GM19240 (cell line): ENCODE data around the gene TCL1B.

Experiments used
- DNase-seq: peaks from one replicate; pipeline ENCODE4 v3.0.0; 2011; ENCODE audit warnings: low spot score; ENCODE audit not compliant: insufficient read length

TCL1B gene

DNA sequence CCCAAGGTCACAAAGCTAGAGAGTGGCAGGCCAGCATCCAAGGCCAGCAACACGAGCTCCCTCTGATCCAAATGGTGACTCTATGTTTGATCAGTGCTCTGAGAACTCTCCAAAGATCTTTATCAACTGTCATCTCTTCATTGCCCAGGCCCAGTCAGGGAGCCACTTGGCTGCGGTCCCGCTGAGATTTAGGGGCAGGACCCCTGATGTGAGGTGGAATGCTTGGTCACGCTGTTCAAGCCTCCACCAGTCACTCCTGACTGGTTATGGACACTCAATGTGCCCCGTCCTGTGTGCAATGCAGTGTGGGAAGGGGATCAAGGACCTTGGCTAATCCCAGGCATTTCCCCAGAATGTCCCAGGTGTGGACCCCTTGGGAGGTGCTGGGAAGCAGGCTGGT is 19.8 kb upstream of the TCL1B start:
- no peak for DNase-seq

DNA sequence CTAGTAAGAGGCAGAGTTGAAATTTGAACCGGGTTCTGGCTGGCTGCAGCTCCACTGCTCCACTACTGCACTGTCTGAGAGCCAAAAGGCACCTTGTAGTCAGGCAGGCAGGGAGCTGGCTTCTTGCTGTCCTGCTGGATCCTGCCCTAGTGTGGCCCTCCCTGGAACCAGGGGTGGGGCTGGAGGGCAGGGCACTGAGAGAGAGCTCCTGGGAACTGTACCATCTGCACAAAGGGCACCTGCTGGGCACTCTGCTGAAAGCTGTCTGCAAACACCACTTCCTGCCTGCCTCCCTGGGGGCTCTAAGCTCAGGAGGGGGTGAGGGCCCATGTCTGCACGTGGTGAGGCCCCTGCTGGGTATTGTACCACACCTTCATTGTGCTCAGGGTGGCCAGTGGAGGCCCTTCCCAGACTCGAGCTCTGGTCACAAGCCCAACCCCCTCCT is 19.0 kb upstream of the TCL1B start:
- DNase-seq = no peak

DNA sequence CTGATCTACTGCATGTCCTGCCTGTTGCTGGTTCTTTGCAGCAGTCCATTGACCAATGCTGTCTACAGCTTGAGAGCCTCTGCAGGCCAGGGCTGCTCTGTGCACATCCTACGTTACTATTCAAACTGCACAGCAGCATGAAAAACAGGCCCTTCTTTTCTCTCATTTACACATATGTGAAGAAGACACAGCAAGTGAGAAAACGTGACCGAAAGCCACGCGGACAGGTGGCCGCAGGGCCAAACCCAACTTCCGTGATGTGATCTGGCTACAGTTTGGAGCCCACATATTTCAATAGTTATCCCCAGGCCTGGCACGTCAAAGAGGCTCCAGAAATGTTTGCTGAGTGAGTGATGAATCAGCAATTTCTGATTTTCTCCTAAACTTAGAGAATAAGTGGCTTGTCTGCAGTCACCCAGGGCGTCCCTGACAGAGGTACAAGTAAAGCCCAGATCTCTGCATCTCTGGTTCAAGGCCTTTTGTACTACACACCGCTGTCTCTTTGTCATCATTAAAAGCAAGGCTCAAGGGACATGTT is 17.9 kb upstream of the TCL1B start:
- no peak for DNase-seq

DNA sequence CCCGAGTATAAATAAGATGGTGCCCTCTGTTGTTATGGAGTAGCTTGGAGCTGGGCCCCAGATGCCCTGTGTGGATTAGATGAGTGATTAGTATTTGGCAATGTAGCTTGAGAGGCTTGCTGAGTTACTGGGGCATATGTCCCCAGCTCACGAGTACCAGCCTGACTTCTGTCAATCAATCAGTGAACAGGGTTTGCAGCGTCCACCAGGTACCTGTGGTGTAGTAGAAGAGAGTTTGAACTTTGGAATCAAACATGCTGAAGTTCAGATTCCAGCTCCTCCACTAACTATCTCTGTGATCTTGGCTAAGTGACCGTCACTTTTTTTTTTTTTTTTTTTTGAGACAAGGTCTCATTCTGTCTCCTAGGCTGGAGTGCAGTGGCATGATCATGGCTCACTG is 11.6 kb upstream of the TCL1B start:
- DNase-seq = no peak

DNA sequence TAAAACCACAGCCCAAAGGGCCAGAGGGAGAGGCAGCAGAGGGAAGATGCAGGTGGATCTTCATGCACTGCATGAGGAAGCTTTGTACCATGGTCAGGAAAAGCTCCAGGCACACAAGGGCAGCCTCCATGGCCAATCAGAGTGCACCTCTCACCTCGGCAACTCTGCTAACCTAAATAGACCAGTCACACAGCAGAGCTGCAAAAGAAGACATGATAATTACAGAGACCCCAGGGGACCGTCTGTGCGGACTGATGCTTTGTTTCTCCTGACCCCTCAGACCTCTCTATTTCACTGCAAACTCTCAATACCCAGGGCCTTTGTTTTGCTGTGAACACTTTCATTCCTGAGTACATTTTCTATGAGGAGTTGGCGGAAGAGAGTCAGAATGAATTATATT is 10.7 kb upstream of the TCL1B start:
- no peak for DNase-seq

DNA sequence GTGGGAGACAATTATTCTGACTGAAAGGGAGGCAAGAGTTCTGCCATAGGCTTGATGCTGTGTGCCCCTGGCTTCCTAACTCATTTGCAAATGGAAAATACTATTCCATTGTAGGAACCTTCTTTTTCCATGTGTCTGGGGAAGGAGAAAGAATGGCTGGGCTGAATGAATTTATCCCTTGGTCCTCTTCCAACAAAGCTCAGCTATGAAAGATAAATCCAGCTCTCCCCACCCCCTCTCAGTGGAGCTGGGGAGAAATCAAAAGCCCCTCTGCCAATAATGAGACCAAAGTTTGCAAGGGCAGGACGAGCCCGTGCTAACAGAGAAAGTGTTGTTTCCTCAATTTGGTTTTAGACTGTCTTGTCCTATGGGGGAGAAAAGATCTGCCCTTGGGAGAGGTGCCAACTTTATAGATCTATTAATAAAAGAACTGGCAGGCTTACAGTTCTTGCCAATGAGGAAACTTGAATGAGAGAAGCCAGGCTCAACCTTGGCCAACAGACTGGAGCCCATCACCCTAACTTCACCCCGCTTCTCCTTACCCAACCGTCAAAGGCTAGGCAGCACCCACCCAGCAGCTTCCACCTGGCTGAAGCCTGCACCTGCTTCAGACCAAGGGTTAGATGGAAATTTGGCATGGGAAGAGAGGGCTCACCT is 8.9 kb upstream of the TCL1B start:
- no peak for DNase-seq

DNA sequence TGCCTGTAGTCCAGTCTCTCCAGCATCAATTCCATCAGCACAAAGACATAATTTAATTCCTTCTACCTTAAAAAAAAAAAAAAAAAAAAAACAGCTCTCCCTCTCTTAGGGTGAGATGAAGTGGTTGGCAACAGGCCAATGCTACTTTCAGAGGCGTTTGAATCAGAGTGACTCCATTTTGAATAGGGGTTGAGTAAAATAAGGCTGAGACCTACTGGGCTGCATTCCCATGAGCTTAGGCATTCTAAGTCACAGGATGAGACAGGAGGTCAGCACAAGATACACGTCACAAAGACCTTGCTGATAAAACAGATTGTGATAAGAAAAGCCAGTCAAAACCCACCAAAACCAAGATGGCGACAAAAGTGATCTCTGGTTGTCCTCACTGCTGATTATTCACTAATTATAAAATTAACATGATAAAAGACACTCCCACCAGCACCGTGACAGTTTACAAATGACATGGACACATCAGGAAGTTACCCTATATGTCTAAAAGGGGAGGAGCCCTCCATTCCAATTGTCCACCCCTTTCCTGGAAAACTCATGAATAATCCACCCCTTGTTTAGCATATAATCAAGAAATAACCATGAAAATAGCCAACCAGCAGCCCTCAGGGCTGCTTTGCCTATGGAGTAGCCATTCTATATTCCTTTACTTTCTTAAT is 6.9 kb upstream of the TCL1B start:
- no peak for DNase-seq

DNA sequence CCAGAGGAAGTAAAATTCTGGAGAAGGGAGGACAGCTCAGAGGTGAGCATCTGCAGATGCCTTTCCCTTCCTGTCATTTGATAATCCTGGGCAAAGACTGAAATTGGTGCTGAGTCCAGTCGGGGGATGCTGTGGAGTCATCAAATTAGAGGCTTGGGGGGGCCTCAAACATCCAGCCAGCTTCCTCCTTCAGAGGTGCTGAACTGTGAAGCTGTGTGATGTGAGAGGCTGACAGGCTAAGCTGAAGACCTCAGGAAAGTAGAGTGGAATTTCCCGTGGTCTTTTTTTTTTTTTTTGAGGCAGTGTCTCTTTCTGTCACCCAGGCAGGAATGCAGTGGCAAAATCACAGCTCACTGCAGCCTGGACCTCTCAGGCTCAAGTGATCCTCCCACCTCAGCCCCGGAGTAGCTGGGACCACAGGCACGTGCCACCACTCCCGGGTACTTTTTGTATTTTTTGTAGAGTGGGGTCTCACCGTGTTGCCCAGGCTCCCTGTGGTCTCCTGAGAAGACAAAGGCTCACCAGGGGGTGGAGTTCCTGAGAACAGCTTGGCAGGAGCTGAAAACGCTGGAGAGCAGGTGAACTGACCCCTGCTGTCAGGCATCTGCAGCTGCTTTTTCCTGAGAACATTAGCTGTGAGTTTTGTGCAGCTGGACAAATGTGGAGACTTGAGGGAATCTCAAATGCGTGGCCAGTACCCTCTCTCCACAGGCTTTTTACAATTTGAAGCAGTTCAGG is 6.1 kb upstream of the TCL1B start:
- no peak for DNase-seq

DNA sequence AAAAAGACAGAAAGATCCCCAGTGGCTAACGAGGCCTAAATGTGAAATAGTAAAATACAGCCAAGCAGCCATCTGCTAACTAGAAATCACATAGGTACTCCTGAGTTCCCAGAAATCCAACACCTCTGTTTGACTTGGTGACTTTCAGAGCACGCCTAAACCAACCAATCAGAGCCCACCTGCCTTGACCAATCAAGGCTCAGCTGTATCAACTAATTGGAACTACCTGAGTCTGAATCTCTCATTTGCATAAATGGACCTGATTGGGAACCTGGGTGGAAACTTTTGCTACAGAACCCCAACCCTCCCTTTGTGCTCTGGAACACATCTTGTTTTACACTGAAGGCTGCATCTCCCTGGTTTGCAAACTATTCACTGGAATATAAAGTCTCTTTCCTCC is 5.1 kb upstream of the TCL1B start:
- DNase-seq = no peak

DNA sequence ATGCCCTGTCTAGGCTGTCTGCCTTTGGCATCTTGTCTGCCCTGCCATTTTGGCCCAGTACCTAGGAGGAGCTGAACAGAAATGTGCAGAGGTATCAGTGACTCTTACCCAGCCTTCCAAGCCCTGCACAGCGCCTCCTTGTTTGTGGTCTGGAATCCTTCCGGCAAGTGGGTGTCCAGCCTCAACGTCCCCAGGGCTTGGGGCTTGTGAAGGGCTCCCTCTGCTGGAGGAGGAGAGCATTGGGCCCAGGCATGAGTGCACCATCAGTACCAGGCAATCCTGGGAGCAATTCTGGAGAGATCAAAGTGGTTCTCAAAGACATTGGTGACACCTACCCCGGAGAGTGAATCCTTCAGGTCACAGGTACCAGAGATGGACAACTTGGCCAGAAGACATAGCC is 2.4 kb upstream of the TCL1B start:
- DNase-seq = peak; percentile 90

DNA sequence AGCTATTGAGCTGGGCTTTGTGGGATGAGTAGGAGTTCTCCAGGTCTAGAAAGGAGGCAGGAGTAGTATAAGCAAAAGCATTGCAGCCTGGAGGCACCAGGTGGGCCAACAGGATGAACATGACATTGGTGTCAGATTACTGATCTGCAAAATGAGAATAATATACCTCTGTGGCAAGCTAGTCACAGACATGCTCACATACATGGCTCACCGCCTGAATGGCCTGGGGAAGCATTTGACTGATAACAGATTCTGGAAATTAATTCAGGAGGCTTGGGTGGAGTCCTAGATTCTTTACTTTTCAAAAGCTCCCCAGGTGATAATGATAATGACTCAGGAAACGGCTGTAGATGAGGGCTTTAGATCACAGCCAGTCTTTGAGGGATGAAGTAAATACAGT is 709 bp downstream of the TCL1B start:
- DNase-seq = no peak

DNA sequence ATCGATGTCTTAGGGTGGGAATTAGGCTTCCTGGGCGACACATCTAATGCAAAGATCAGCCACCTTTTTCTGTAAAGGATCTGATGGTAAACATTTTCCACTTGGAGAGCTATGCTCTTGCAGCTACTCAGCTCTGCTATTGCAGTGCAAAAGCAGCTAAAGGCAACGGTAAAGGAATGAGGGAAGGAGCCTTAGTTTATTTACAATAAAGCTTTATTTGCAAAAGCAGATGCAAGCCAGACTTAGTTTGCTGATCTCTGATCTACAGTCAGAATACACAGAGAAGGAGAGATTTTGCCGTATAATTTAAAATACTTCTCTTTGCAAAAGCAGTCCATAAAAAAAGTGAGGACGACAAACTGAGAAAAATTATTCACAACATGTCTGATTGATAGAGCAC is 3.2 kb downstream of the TCL1B start:
- DNase-seq = no peak

DNA sequence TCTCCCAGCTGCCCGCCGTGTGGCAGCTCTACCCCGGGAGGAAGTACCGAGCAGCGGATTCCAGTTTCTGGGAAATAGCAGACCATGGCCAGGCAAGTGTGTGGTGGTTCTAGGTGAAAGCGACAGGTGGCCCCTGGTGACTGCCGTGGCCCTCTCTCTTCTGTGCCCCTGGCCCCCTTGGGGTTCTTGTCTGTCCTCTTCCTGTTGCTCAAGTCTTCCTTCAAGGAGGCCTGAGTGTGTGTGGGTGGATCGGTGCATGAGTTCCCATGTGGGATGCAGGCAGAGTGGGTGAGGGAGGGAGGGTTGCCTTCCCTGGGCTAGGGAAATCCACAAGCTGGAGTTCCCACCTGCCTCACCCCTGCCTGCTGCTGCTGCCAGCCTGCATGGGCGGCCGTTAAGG is 4.6 kb downstream of the TCL1B start:
- DNase-seq = no peak

DNA sequence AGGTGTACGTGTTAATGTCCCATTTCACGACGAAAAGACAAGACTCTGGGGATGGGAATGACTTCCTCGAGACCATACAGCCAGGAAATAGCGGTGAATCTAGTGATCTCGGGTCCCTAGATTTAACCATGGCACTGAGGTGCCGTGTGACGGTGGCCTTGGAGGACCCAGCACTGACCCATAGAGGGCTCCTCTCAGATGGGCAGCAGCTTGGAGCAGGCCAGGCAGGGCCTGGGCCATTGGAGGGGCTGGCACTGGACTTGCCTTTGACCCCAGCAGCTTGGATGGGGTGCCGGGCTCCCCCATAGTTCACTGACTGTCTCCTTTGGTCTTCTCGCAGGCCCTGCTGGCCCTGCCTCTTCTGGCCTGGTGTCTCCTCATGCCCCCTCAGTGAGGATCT is 5.4 kb downstream of the TCL1B start:
- DNase-seq = no peak

DNA sequence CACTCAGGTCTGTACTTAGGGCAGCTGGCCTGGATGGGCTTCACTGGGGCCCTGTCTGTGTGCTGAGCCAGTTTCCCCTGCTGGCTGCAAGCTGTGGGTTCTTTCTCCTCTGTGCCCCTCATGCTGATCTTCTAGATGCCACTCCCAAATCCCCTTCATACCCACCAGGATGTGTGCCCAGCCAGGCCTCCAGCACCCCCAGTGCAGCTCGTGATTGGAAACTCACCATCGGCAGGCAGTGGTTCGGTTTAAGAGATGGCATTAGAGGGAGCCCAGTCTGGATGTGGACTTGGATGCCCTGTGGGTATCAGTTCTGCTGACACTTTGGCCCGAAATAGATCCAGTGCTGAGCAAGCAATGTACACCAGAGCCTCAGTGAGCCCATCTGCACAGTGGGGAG is 5.9 kb downstream of the TCL1B start:
- no peak for DNase-seq

DNA sequence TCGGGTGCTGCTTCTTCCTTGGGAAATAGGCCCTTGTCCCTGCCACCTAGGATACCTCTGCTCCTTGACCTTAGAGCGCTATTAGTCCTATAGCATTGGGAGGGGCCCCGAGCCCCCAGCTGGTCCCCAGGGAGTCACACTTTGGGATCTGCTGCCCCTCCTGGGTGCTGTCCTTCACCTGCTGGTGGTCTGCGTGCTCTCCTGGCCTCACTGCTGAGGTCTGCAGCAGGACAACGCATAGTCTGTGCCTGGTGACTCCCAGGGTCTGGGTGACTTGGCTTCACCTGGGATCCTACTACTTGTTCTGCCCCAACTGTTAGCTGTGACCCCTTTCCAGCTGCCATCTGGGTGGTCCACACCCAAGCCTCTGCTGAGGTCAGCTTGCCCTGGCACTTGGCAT is 8.8 kb downstream of the TCL1B start:
- DNase-seq = no peak

DNA sequence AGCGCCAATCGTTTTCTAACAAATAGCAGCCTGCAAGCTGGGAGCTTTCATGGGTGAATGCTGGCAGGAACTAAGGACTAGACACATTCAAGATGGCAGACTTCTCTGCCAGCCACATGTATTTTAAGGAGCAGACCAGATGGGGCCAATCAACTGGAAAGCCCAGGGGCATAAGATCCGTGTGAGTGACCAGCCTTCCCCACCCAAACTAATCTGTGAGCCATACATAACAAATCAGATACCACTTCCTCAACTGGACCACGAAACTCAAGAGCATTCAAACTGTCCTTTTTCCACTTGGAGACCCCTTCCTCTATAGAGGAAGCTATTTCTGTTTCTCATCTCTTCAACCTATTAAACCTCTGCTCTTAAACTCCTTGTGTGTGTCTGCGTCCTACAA is 9.7 kb downstream of the TCL1B start:
- no peak for DNase-seq

DNA sequence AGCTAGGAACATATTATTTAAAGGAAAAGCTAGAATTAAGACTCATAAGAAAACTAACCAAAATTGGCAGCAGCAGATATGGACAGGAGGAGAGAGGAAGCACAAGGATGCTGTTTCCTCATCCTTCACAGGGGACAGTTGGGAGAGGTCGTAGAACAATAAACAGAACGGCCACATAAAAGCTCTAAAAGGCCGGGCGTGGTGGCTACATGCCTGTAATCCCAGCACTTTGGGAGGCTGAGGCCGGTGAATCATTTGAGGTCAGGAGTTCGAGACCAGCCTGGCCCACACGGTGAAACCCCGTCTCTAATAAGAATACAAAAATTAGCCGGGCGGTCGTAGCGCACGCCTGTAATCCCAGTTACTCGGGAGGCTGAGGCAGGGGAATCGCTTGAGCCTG is 10.5 kb downstream of the TCL1B start:
- DNase-seq = no peak

DNA sequence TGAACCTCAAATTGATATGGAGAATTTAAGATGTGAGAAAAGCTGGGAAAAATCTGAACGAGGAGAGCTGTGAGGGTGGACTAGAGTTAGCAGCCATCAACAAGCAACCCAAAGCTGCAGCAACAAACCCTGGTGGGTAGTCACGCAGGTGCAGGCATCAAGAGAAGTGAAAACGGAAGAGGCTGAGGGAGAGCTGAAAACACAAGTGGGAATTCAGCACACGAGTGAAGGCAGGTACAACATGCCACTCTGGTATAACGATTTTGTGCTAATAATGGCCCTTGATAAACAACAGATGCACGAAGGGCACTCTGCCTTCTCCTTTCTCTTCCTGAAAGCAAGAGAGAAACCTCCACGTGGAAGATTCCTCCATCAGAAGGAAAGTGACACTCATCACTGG is 11.5 kb downstream of the TCL1B start:
- DNase-seq = no peak

DNA sequence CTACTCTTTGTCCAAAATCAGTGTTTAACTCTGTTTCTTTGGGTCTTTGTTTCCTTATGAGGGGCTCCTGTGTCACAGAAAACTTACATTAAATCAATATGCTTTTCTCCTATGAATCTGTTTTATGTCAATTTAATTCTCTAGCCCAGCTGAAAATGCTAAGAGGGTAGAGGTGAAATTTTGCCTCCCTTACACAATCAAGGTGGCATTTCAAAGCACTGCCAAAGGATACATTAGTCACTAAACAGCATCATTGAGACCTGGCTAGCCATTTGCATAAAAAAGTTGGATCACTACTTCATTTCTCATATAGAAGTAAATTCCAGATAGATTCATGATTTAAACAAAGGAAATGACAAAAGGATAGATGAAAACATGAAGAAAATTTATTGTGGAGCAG is 12.1 kb downstream of the TCL1B start:
- no peak for DNase-seq

DNA sequence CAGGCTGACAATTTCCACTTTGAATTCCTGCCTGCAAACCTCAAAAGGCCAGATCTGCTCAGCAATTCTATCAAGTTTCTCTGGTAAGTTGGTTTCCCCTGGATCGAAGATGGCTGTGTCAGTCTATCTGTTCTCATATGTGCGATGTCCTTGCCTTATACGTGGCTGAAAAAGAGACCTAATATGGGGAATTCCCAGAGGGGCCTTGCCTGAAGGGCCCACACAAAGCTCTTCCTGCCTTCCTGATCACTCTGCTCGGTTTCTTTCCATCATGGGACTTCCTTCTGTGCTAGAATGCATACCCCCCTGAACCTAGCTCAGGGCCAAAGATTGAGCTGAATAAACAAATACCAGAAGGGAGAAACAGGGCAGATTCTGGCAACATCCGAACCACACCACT is 13.2 kb downstream of the TCL1B start:
- DNase-seq = peak; percentile 29

DNA sequence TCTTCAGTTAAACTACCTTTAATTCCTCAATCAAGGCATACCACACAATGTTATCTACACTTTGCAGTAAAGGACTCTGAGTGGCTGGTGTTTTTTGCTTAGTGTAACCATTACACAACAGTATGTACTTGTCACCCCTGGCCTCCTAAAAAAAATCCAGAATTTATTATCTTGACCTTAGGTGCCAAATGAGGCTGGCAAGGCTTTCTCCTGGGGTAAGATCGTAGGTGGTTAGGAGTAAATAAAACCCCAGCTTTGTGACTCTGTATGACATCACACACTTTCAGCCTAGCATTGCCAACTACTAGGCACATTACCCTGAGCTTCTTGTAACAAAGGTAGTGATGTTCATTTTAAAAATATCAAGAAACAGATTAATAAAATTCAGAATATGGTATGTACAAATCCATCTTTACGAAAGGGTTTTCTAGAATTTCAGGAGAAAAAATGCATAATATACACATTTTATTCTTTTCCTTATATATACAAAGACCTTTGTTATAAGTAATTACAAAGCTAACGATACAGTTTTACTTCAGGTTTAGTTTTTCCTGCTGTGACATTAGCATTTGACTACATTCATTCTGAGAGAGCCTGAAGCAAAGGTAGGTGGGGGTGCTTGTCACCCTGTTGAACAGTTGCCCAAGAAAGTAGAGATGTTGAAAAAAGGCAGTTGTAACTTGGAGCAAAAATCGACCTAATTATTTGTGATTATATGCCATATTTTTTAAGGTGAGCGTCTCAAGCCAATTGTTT is 14.2 kb downstream of the TCL1B start:
- DNase-seq = no peak
